Measurements from ENCODE around the gene DRC1.
"Not testable (repeated sequence)": the region's sequence is repeated elsewhere in the genome, so short reads cannot be mapped to it uniquely, and the experiment has no call there.

DRC1 gene

DNA sequence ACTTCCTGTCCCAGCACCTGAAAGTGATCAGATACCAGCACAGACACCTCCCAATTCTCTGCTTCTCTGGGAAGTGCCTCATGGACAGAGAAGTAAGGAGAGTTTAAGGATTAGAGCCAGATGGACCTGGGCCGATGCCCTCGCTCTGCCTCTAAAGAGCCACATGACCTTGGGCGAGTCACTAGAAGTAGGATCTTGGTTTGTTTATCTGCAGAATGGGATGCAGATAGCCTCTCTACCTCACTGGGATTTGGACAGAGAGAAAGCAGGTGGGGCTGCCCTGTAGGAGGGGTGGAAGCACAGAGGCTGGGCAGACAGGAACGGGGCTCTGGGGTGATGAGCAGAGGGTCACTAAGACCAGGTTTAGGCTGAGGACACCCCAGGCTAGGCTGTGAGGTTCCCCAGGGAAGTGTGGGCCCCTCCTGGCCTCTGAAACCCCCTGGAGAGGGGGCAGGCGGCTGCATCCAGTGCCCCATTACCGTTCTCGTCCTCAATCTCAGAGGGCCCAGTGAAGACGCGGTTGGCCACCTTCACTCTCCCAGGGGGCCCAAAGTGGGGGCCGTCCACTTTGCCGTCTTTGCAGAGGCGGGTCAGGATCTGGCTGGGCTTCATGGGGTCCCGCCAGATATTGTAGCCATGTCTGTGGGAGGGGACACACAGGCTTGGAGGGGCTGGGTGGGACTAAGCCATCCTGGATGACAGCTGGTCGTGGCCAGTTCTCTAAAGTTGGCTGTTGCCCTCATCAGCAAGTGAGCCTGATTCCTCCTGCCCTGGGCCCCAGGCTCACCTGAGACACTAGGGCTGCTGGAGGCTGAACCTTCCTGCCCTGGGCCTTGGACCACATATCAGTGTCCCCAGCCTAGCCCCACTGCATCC is 62.9 kb downstream of the DRC1 start:
- TF ChIP-seq, protein P1, sequence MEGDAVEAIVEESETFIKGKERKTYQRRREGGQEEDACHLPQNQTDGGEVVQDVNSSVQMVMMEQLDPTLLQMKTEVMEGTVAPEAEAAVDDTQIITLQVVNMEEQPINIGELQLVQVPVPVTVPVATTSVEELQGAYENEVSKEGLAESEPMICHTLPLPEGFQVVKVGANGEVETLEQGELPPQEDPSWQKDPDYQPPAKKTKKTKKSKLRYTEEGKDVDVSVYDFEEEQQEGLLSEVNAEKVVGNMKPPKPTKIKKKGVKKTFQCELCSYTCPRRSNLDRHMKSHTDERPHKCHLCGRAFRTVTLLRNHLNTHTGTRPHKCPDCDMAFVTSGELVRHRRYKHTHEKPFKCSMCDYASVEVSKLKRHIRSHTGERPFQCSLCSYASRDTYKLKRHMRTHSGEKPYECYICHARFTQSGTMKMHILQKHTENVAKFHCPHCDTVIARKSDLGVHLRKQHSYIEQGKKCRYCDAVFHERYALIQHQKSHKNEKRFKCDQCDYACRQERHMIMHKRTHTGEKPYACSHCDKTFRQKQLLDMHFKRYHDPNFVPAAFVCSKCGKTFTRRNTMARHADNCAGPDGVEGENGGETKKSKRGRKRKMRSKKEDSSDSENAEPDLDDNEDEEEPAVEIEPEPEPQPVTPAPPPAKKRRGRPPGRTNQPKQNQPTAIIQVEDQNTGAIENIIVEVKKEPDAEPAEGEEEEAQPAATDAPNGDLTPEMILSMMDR (IDR thresholded peaks at IDR 0.05; ENCODE audit: insufficient read depth, low read length, missing control alignments): no peak
- no peak for DNase-seq (ENCODE audit: low read depth, low spot score)
- ChIA-PET CTCF (no interaction called here), POLR2A (no interaction called here)
- H3K4me3 ChIP-seq (ENCODE audit: low read depth, low read length): no peak overlapping the region

DNA sequence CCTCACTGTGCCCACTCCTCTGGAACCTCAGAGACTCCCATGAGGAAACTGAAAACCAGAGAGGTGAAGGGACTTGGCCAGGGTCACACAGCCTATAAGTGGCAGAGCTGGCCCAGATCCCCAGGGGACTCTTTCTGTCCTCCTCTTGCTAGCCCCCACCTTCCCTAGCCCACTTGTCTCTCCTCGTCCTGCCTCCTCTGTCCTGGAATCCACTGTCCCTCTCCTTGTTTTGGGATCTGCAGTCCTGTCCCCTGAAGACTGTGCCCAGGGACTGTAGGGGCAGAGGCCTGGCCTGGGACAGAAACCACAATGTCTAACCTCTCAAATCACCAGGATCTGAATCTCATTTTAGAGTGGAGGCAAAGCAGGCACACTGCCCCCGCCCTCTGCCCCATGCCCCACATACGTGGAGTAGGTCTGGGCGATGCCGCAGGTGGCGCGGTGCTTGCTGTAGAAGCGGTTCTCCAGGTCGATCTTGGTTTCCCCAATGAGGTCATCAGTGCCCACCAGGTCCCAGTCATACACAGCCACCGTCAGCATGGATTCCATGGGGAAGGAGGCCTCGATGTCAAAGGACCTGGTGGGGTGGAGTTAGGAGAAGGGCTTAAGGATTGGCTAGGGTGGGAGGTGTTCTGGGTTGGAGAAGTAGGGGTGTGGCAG is 63.7 kb downstream of the DRC1 start:
- POLR2A ChIA-PET: no interaction called here
- no peak overlapping the region for H3K4me3 ChIP-seq (ENCODE audit: low read depth, low read length)
- DNase-seq (ENCODE audit: low read depth, low spot score): no peak
- TF ChIP-seq, protein P1 (IDR thresholded peaks at IDR 0.05; ENCODE audit: insufficient read depth, low read length, missing control alignments): no peak
- CTCF ChIA-PET: no interaction called here

DNA sequence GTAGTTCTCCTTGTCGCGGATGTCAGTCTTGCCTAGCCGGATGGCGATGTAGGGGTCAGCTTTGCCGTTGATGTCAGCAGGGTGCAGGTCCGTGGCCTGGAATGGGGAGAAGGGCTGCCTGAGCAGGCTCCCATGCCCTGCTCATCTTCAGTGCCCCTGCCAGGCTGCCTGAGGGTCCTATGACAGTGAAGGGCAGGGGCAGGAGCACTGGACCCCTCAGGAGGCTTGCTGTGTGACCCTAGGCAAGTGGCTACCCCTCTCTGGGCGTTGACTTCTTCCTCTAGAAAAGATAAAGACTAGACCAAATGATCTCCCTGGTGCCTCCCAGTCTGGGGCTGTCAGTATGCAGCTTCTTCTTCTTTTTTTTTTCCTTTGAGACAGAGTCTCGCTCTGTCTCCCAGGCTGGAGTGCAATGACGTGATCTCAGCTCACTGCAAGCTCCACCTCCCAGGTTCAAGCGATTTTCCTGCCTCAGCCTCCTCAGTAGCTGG is 64.3 kb downstream of the DRC1 start:
- H3K4me3 ChIP-seq (ENCODE audit: low read depth, low read length): no peak overlapping the region
- TF ChIP-seq, protein P1 (IDR thresholded peaks at IDR 0.05; ENCODE audit: insufficient read depth, low read length, missing control alignments): no peak
- CTCF ChIA-PET: interaction anchor here (1.6 kb wide), 1 partner anchor 111 kb away, joined by 4 read pairs; no protein-coding TSS in a partner anchor
- POLR2A ChIA-PET: no interaction called here
- no peak for DNase-seq (ENCODE audit: low read depth, low spot score)

DNA sequence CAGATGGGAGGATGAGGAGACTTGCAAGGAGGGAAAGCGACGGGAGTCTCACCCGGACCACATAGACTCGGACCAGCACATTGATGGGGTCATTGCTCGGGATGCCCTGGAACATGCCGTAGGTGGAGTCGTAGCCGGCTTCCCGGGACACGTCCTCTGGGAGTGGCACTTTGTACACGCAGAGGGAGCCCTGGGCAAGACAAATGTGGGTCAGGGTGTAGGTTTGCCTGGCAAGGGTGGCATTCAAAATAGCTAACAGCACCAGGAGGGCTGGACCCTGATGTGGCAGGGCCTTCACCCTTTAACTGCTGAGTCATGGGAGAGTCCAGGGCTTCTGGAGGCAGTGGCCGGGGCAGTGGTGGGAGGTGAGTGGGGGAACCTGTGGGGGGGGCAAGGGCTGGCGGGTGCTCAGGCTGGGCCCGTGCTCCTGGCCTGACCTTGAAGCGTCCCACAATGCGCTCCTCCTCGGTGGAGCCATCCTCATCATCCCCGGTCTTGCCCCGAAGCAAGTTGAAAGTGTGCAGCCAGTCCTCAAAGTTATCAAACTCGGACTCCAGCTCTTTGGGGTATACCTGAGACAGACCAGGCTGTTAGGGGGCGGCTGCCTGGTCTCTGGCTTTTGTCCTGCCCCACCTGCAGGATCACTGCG is 65.1 kb downstream of the DRC1 start:
- TF ChIP-seq, protein P1 (IDR thresholded peaks at IDR 0.05; ENCODE audit: insufficient read depth, low read length, missing control alignments): no peak

DNA sequence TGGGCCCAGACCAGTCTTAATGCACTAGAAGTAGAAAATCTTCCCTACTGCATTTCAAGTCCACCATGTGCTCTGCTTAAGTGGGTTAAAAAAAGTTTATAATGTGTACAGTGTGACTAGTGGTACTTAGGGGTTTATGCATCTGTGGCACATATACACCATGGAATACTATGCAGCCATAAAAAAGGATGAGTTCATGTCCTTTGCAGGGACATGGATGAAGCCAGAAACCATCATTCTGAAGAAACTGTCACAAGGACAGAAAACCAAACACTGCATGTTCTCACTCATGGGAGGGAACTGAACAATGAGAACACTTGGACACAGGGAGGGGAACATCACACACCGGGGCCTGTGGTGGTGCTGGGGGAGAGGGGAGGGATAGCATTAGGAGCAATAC is 66.8 kb downstream of the DRC1 start:
- DNase-seq (ENCODE audit: low read depth, low spot score); POLR2A ChIA-PET; H3K4me3 ChIP-seq (ENCODE audit: low read depth, low read length): not testable (repeated sequence)
- CTCF ChIA-PET: interaction anchor here (0.7 to 3.1 kb wide), 6 partner anchors 7 to 150 kb away, joined by 3 to 12 read pairs (median 4); partner anchors contain the start of gene OTOF

More for the DNA sequence above, 65.1 kb downstream of the DRC1 start:
- H3K4me3 ChIP-seq (ENCODE audit: low read depth, low read length): no peak overlapping the region
- ChIA-PET CTCF (interaction anchor here (0.7 to 3.1 kb wide), 7 partner anchors 8 to 238 kb away, joined by 3 to 12 read pairs (median 4); no protein-coding TSS in a partner anchor), POLR2A (no interaction called here)
- DNase-seq (ENCODE audit: low read depth, low spot score): no peak

DNA sequence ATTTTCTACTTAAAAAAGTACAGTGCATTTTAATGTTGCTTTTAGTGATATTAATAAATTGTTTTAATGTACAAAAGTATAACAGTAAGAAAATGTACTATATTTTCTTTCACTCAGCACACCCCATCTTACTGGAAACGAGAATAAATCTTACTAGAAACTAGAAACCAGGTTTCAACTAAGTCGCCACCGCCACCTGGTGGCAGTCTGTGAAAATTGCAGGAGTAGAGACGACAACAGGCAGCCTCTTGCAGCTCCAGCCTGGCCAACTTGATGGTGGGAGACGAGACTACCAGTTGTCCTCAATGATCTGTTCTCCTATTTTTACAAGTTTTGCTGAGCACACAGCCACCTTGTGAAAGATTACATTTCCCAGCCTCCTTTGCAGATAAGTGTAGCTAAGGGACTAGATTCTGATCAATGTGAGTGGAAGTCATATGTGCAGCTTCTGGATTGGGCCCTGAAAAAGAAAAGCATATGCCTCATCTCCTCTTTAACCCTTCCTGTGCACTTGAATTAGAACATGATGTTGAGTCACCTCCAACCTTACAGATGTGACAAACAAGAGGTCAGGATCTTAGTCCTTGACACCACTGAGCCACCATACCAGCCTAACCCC is 67.5 kb downstream of the DRC1 start:
- DNase-seq (ENCODE audit: low read depth, low spot score): no peak
- ChIA-PET POLR2A (no interaction called here), CTCF (interaction anchor here (0.7 to 3.1 kb wide), 10 partner anchors 9 to 285 kb away, joined by 3 to 12 read pairs (median 3); partner anchors contain the start of gene OTOF)
- H3K4me3 ChIP-seq (ENCODE audit: low read depth, low read length): no peak overlapping the region
- TF ChIP-seq, protein P1 (IDR thresholded peaks at IDR 0.05; ENCODE audit: insufficient read depth, low read length, missing control alignments): peak; percentile 46

Data from AG04449 (cell line).